ENCODE data around the gene ARHGAP10.
"Not testable (repeated sequence)": the region's sequence is repeated elsewhere in the genome, so short reads cannot be mapped to it uniquely, and the experiment has no call there.

ARHGAP10 gene

DNA sequence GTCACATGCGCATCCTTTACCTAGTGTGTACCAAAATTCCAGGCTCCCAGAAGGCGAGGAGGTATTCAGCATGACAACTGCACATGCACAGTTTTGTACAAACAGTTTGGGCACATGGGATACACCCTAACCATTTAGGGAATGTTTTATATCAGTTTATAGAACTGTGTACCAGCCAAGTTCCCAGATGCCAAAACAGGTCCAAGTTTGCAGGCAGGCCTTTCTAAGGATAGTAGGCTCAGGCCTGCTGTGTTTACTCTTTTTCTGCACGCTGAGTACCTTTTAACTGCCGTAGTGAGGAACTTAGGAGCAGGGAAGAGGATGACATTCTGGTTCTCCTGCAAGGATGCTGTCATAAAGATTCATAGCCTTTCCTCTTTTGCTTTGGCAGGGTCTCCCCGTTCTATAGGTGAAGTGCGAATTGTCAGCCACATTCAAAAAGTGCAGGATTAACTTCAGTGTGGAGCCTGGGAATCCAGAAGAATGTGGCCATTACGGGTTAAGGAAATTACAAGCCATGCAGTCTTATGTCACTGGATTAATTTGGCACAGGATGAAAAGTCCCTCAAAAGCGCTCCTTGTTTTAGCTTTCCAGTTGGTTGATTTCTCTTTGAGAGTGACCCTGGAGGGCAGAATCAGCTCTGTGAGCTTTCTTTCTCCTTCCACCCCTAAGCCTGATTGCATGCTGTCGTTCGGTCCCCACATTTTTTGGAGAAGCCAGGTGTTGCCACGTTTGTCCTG is 259.8 kb downstream of the ARHGAP10 start:
- H3K4me3 ChIP-seq (ENCODE audit: low read length): no peak overlapping the region
- DNase-seq (ENCODE audit: low read depth, low spot score): no peak

GRCh38 chr4:147994076-147994475 is 262.2 kb downstream of the ARHGAP10 start:
- H3K4me3 ChIP-seq (ENCODE audit: low read length): no peak overlapping the region
- no peak for DNase-seq (ENCODE audit: low read depth, low spot score)

DNA sequence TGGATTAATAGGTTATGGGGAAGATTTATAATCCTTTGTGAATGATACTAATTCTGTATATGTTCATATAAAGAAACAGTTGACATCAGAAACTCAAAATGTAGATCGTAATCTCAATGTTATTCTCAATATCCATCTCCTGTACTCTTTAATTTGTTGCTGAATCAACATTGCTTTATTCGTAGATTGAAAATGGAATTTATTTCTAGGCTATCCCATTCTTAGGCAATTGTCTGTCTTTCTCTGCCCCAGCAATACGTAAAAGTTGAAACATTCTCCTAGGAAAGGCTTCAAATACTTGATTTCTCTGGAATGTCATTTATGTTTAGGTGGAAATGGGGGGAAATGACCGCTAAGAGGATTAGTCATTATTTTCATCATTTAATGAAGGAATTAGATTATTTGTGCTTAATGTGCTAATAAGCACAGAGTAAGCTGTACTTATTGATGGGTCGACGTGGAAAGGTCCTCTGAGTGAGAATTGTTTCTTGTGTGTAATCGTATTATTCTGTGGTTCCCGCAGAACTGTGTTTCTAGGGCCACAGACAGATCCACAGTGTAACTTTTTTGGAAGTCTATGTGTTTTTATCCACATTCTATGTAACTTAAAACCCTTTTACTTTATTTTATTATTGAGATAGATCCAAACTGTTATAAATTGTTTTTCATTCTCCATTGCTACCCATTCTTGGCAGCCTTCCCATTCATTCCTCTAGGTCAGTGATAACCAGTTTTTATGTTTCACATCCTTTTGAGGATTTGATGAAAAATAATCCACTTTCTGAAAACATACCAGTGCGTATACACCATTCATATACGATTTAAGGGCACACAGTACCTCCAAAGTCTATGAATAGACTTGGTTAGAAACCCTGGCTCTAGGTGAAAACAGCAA is 262.9 kb downstream of the ARHGAP10 start:
- no peak for DNase-seq (ENCODE audit: low read depth, low spot score)
- no peak overlapping the region for H3K4me3 ChIP-seq (ENCODE audit: low read length)

DNA sequence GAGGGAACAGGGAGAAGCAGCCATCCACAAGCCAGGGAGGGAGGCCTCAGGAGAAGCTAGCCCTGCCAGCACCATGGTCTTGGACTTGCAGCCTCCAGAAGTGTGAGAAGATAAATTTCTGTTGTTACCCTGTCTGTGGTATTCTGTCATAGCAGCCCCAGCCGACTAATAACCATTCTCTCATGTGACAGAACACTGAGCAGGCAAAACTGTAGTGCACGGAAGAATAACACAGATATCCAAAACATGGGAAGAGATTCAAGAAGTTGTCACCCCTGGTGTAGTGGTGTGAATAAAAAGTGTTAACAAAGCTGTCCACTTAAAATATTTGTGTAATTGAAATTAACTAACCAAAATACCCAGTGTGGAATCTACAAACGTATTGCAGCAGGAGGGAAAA is 265.0 kb downstream of the ARHGAP10 start:
- no peak for DNase-seq (ENCODE audit: low read depth, low spot score)
- no peak overlapping the region for H3K4me3 ChIP-seq (ENCODE audit: low read length)

DNA sequence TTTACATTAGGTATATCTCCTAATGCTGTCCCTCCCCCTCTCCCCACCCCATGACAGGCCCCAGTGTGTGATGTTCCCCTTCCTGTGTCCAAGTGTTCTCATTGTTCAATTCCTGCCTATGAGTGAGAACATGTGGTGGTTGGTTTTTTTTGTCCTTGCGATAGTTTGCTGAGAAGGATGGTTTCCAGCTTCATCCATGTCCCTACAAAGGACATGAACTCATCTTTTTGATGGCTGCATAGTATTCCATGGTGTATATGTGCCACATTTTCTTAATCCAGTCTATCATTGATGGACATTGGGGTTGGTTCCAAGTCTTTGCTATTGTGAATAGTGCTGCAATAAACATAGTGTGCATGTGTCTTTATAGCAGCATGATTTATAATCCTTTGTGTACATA is 268.1 kb downstream of the ARHGAP10 start:
- not testable (repeated sequence) for DNase-seq (ENCODE audit: low read depth, low spot score); H3K4me3 ChIP-seq (ENCODE audit: low read length)

DNA sequence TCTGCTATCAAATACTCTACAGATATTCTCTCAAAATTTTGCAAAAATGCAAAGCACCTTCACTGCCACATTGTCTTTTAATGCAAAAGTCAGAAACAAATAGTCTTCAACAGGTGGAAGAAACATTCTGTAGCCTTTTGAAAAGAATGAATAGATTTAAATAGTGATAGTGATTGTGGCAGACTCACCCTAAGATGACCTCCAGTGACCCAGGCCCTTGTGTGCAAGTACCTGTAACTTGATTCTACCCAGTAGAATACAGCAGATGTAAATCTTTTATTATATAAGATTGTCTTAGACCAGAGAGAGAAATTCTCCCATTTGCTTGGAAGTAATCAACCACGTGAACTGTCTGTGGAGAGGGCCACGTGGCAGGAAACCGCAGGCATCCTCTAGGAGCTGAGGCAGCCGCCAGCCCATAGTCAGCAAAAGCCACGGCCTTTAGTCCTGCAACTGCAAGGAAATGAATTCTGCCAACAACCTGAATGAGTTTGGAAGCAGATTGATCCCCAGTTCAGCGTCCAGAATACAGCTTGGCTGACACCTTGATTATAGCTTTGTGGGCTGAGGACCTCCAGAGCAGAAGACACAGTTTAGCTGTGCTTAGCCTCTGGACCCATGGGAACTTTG is 272.5 kb downstream of the ARHGAP10 start:
- peak; percentile 36 for DNase-seq (ENCODE audit: low read depth, low spot score)
- no peak overlapping the region for H3K4me3 ChIP-seq (ENCODE audit: low read length)

DNA sequence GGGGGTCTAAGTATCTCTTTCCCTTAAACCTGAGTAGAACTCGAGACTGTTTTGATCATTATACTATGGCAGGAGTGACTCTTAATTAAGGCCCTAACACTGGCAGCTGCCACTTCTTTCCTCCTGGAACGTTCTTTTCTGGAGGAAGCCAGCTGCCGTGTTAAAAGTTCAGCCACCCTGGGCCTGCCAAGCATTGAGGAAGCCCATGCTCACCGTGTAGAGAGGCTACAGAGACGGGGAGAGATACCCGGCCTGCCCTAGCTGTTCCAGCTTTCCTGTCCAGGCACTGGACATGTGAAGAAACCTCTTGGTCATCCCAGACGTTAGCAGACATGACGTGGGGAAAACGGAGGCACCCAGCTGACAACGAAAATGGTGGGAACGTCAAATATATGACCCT is 274.1 kb downstream of the ARHGAP10 start:
- no peak for DNase-seq (ENCODE audit: low read depth, low spot score)
- H3K4me3 ChIP-seq (ENCODE audit: low read length): no peak overlapping the region

DNA sequence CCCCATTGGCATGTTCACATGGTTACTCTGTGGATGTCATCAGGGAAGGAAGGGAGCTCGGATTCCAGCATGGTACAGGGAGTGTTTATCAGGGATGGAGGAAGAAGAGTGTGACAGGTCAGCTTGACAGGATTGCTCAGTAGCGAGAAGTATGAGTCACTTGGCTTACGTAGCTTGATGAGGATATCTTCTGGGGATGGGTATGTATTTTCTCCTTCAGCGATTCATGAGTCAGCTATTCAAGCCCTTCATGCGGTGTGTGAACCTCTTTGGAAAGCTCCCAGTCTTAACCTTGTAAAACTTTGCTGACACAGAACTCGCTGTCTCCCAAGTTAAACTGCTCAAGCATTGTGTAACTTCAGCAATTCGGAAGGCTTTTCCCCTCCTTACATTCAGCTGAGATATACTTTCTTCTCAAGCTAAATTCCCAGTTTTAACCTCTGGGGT is 275.4 kb downstream of the ARHGAP10 start:
- no peak for DNase-seq (ENCODE audit: low read depth, low spot score)

DNA sequence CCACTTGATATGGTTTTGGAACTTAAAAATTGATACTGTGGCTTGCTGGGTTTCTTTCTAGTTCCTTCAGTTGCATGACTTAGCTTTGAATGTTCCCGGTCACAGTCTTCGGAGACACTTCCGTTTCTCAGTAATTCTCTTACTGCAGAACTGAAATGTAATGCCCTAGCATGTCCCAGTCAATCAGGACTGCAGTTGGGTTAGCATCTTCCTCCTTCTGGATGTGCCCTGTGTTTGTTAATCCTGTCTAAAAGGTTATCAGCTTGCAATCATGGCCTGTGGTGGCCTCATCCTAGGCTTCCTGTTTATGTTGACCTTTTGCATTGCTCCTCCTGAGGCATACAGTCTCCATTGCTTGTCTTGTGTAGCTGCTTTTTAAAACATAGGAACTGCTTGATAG is 275.9 kb downstream of the ARHGAP10 start:
- no peak for DNase-seq (ENCODE audit: low read depth, low spot score)

More for the DNA sequence above, 275.4 kb downstream of the ARHGAP10 start:
- no peak overlapping the region for H3K4me3 ChIP-seq (ENCODE audit: low read length)

GRCh38 chr4:148015058-148015457 is 283.2 kb downstream of the ARHGAP10 start:
- no peak for DNase-seq (ENCODE audit: low read depth, low spot score)
- no peak overlapping the region for H3K4me3 ChIP-seq (ENCODE audit: low read length)

More for the DNA sequence above, 275.9 kb downstream of the ARHGAP10 start:
- no peak overlapping the region for H3K4me3 ChIP-seq (ENCODE audit: low read length)

- H3K4me3 ChIP-seq (ENCODE audit: low read length): no peak overlapping the region
- no peak for DNase-seq (ENCODE audit: low read depth, low spot score)
Observed at GRCh38 chr4:148015468-148015867, 283.6 kb downstream of the ARHGAP10 start.

DNA sequence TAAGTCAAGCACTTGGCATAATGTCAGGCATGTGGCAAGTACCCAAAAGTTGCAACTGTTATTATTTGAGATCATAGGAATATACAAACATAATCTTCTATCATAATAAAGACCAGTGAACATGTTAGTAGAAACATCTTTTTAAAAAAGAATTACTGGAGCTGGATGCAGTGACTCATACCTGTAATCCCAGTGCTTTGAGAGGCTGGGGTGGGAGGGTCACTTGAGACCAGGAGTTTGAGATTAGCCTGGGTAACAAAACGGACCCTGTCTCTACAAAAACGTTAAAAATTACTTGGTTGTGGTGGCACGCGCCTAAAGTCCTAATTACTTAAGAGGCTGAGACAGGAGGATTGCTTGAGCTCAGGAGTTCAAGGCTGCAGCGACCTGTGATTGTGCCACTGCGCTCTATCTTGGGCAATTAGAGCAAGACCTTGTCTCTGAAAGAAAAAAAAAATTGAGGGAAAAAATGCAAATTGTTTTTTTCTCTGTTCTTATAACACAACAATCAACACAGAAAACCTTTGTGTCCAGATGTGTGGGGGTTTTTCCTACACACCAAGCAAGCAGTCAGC is 284.3 kb downstream of the ARHGAP10 start:
- DNase-seq (ENCODE audit: low read depth, low spot score): no peak
- no peak overlapping the region for H3K4me3 ChIP-seq (ENCODE audit: low read length)

- DNase-seq (ENCODE audit: low read depth, low spot score): no peak
Observed at GRCh38 chr4:148017801-148018200, 285.9 kb downstream of the ARHGAP10 start.

GRCh38 chr4:148021686-148022085 is 289.8 kb downstream of the ARHGAP10 start:
- no peak for DNase-seq (ENCODE audit: low read depth, low spot score)
- no peak overlapping the region for H3K4me3 ChIP-seq (ENCODE audit: low read length)

More at GRCh38 chr4:148017801-148018200, 285.9 kb downstream of the ARHGAP10 start:
- H3K4me3 ChIP-seq (ENCODE audit: low read length): no peak overlapping the region

DNA sequence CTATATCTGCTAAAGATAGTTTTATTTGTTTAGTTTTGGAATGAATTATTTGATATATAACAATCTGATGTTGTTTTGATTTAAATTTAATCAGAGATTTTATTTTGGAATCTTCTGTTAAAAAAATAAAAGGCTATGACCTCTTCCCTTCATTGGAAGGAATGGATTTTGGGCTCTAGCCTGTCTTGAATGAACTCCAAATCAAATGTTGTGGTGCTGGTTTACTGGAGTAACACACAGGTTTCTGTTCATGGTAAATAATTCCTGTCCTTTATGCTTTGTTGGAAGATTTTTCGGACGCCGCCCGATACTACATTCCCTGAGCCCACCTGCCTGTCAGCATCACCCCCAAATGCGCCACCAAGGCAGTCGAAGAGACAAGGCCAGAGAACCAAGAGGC is 291.1 kb downstream of the ARHGAP10 start:
- no peak overlapping the region for H3K4me3 ChIP-seq (ENCODE audit: low read length)
- no peak for DNase-seq (ENCODE audit: low read depth, low spot score)

GRCh38 chr4:148023512-148024181 is 291.8 kb downstream of the ARHGAP10 start:
- H3K4me3 ChIP-seq (ENCODE audit: low read length): no peak overlapping the region

GRCh38 chr4:148025981-148026380 is 294.1 kb downstream of the ARHGAP10 start:
- H3K4me3 ChIP-seq (ENCODE audit: low read length): no peak overlapping the region
- DNase-seq (ENCODE audit: low read depth, low spot score): no peak

More at GRCh38 chr4:148023512-148024181, 291.8 kb downstream of the ARHGAP10 start:
- no peak for DNase-seq (ENCODE audit: low read depth, low spot score)

DNA sequence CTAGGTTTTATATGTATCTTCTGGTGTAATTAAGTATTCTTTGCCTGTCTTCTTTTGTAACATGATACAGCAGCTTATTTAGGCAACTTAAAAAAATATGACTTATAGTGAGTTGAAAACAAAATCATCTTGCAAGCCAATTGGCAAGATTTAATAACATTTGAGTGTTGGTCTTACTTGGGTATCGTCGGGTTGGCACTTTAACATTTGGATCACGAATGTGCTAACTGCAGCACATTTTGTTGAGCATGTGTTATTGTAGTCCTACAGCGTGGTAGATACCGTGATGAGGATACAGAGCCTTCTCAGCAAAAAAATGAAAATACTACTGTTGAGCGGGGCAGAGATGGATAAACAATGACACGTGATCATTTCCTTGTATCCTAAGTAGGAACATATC is 295.3 kb downstream of the ARHGAP10 start:
- H3K4me3 ChIP-seq (ENCODE audit: low read length): no peak overlapping the region
- no peak for DNase-seq (ENCODE audit: low read depth, low spot score)

GRCh38 chr4:148029781-148030180 is 297.9 kb downstream of the ARHGAP10 start:
- H3K4me3 ChIP-seq (ENCODE audit: low read length): no peak overlapping the region
- no peak for DNase-seq (ENCODE audit: low read depth, low spot score)
